Right lobe of liver (tissue), 6 donors: Measurements from ENCODE around the gene MTM1. TPM values are rescaled to one million over a fixed set of nuclear protein-coding genes. Genes with fewer than 3 reads are reported as not detected.

Experiments used
- ATAC-seq, 4 donors: fragments of 200-7000 bp; cut with Tn5 transposase; one replicate each; pipeline ENCODE4 v1.9.1; 2020; ENCODE audit warnings: mild to moderate bottlenecking in 4 of 4, moderate library complexity in 4 of 4
- DNase-seq, 3 donors: peaks; one replicate each; pipeline ENCODE4 v3.0.0-alpha.2; 2020
- H3K27ac ChIP-seq, 3 donors: fragments of 200-600 bp; one replicate each; pipeline ENCODE4 v1.8.0; 2022
- H3K27me3 ChIP-seq, 2 donors: fragments of 200-600 bp; one replicate each; pipeline ENCODE4 v1.8.0; 2022
- H3K36me3 ChIP-seq, 4 donors: fragments of 200-600 bp; sonication (generic) in 1 of 4; one replicate each; pipeline versions ENCODE4 v1.5.1 to v1.8.0; 2017 to 2022; ENCODE audit warnings: control low read depth in 1 of 4
- H3K4me1 ChIP-seq, 4 donors: fragments of 200-600 bp; sonication (generic) in 1 of 4; one replicate each; pipeline versions ENCODE4 v1.5.1 to v1.8.0; 2017 to 2022; ENCODE audit warnings: control low read depth in 1 of 4
- H3K4me3 ChIP-seq, 3 donors: fragments of 200-600 bp; one replicate each; pipeline ENCODE4 v1.8.0; 2022
- H3K9me3 ChIP-seq, 4 donors: fragments of 200-600 bp; sonication (generic) in 1 of 4; one replicate each; pipeline versions ENCODE4 v1.5.1 to v1.8.0; 2017 to 2022; ENCODE audit warnings: control low read depth in 1 of 4
- POLR2A ChIP-seq: fragments of 450-650 bp; IDR thresholded peaks from one replicate; pipeline ENCODE4 v1.6.1; 2017; ENCODE audit warnings: antibody characterized with exemption, mild to moderate bottlenecking
- WGBS: methylation state at CpG from one replicate; pipeline ENCODE4 v1.1.6; 2018; ENCODE audit warnings: low coverage, low lambda C conversion rate; ENCODE audit not compliant: insufficient coverage; ENCODE audit errors: missing lambda C conversion rate; 5-methylcytosine and 5-hydroxymethylcytosine counted together
- intact Hi-C, 2 donors: fragments of 100-400 bp; cut with DNase I; formaldehyde crosslinking; loops; one replicate each; pipeline versions ENCODE4 v1.11.2 to v1.14.1; 2022
- total RNA-seq, 6 experiments: library from RNA; depleted of rRNA in 2 of 6; stranded (reverse); fragments of >200 nt in 2 of 6; fragmentation: NEBNext Ultra II Directional in 3 of 6; extraction: Animal tissue kit (Norgen Biotek cat#: 25700) in 3 of 6; gene quantifications; one replicate each; pipeline versions ENCODE4 v1.1.0 to v1.2.4, GENCODE V29; 2016 to 2023
- TF ChIP-seq, protein P1 (sequence below), 4 donors: fragments of 200-600 bp in 3 of 4; fragments of 450-650 bp in 1 of 4; IDR thresholded peaks; one replicate each; pipeline versions ENCODE4 v1.5.1 to v1.8.0; 2016 to 2022; ENCODE audit warnings: antibody characterized with exemption in 4 of 4, mild to moderate bottlenecking in 2 of 4
- donor health status: DM: no; HTN: yes; CAD: no.
- donor health status: DM: no; HTN: no; CAD: no.
- donor health status: DM: no; HTN: no; CAD: no.
- donor health status: DM: no; HTN: yes; CAD: no.
- donor health status: DM: no; HTN: yes; CAD: no.

MTM1 gene
- total RNA-seq, 6 experiments from 2014 or later = 9.8 to 18.0 (median 13.5) TPM

DNA sequence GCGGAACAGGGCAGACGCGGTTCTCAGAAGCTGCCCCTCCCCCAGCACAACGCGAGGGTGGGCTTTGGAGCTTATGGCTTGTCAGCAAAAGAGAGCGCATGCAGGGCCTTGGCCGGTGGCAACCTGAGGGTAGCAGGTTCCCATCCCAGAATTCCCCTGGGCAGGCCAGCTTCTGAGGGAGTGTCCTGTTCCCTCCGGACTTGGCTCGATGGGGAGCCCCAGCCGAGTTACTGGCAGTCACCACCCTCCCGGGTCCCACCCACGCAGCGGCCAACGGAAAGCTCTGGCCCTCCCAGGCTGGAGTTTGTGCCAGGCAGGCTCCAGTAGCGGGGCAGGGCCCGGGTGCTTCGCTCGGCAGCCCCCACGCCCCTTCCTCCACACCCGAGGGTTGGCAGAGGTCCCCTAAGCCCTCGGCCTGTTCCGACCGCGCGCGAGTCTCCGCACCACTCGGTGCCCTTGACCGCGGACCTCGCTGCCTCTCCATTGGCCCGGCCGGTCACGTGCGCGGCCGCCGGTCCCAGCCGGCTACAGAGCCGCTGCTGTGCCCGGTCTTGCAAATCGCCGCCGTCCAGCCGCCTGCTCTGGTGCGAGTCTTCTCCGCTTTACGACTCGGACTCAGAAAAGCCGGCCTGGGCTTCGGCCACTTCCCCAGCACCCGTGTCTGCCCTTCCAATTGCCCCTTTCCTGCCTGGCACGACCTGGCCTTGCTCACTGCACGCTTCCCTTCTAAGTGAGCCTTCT is 20.9 kb upstream of the MTM1 start:
- DNase-seq (peak; percentile 84 to 90 (median 89)), ATAC-seq (peak; percentile 86 to 90 (median 88))
- H3K36me3 ChIP-seq = no peaks in the 10 kb centered on the region
- H3K4me1 ChIP-seq = peaks cover 0 to 11% (median 0%) of the 10 kb centered on the region in 4 donors
- WGBS = 40% methylated on average over 14 of the region's 54 CpGs
- peak overlapping the region; percentile 40 to 87 (median 81) for H3K27ac ChIP-seq
- H3K27me3 ChIP-seq = no peaks in the 10 kb centered on the region
- intact Hi-C loops = no loop called here
- H3K4me3 ChIP-seq = peak overlapping the region; percentile 12 to 40 (median 31)
- H3K9me3 ChIP-seq = no peaks in the 10 kb centered on the region
- TF ChIP-seq, protein P1, sequence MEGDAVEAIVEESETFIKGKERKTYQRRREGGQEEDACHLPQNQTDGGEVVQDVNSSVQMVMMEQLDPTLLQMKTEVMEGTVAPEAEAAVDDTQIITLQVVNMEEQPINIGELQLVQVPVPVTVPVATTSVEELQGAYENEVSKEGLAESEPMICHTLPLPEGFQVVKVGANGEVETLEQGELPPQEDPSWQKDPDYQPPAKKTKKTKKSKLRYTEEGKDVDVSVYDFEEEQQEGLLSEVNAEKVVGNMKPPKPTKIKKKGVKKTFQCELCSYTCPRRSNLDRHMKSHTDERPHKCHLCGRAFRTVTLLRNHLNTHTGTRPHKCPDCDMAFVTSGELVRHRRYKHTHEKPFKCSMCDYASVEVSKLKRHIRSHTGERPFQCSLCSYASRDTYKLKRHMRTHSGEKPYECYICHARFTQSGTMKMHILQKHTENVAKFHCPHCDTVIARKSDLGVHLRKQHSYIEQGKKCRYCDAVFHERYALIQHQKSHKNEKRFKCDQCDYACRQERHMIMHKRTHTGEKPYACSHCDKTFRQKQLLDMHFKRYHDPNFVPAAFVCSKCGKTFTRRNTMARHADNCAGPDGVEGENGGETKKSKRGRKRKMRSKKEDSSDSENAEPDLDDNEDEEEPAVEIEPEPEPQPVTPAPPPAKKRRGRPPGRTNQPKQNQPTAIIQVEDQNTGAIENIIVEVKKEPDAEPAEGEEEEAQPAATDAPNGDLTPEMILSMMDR (IDR thresholded peaks at IDR 0.05) = no peak
- TF ChIP-seq POLR2A = peak; percentile 72

DNA sequence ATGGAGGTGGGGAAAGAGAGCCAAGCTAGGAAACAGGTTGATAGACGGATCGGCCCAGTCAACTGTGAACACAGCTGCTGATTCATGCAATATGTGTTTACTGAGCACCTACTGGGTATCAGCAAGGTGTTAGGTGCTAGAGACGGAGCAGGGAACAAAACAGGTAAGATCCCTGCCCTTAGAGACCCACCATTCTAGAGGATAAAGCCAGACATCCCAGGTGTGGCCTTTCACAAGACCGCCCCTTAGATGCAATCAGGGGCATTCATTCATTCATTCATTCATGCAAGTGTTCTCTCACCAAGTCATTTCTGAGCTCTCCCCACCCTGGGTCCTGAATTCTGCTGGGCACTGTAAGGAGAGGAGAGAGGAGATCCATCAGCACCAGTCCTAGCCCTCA is 20.2 kb upstream of the MTM1 start:
- H3K9me3 ChIP-seq = no peaks in the 10 kb centered on the region
- ATAC-seq (peak in 2 of 4 donors; percentile 2 to 4), DNase-seq (no peak)
- H3K27ac ChIP-seq = peak overlapping the region; percentile 40 to 87 (median 81)
- no peaks in the 10 kb centered on the region for H3K27me3 ChIP-seq
- intact Hi-C loops = no loop called here
- no peak for TF ChIP-seq POLR2A
- TF ChIP-seq, protein P1 (IDR thresholded peaks at IDR 0.05) = no peak
- WGBS = 47% methylated on average over 3 of the region's 4 CpGs
- H3K4me3 ChIP-seq = peak overlapping the region; percentile 12 to 40 (median 31)
- peaks cover 0 to 11% (median 0%) of the 10 kb centered on the region in 4 donors for H3K4me1 ChIP-seq
- no peaks in the 10 kb centered on the region for H3K36me3 ChIP-seq

DNA sequence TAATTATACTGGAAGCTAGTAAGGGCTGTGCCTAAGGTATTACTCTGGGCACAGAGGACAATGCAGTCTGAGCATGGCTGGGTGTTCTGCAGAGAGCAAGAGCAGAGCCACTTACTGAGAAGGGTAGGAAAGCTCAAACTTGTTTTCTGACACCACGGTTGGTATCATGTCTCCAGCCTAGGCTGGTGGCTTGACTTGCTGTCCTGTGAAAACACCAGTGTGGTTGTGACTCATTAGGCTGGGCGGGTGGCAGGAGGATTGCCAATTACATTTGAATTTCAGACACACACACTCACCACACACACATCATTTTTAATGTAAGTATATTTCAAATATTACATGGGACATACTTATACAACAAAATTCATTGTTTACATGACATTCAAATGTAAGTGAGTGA is 19.7 kb upstream of the MTM1 start:
- TF ChIP-seq, protein P1 (IDR thresholded peaks at IDR 0.05) = no peak
- TF ChIP-seq POLR2A = no peak
- no peak overlapping the region for H3K27ac ChIP-seq
- intact Hi-C loops = no loop called here
- DNase-seq (no peak), ATAC-seq (no peak)
- H3K4me1 ChIP-seq = peaks cover 0 to 11% (median 0%) of the 10 kb centered on the region in 4 donors
- WGBS = 43% methylated on average over 1 of the region's 2 CpGs
- H3K27me3 ChIP-seq = no peaks in the 10 kb centered on the region
- H3K36me3 ChIP-seq = no peaks in the 10 kb centered on the region
- no peaks in the 10 kb centered on the region for H3K9me3 ChIP-seq
- H3K4me3 ChIP-seq = no peak overlapping the region

DNA sequence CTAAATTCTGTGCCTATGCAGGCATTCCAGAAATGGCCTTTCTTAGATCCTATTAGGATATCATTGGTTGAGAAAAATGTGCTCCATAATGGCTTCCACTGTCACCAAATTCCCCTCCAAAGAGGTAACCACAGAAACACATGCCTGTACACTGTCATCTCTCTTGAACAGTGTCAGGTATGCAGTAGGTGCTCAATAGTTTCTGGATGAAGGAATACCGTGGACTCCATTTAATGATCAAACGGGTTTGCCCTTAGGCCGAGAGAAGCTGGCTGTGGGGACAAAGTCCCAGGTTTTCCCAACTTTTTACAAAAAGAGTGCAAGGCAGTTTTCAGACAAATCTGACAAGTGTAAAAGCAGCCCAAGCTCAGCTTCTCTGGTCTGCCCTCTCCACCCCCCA is 16.5 kb upstream of the MTM1 start:
- TF ChIP-seq, protein P1 (IDR thresholded peaks at IDR 0.05) = no peak
- no peak for TF ChIP-seq POLR2A
- intact Hi-C loops = no loop called here
- ATAC-seq = no peak

More for the DNA sequence above, 16.5 kb upstream of the MTM1 start:
- Histone ChIP-seq H3K4me3 (no peak overlapping the region), H3K27ac (no peak overlapping the region), H3K36me3 (no peaks in the 10 kb centered on the region), H3K9me3 (no peaks in the 10 kb centered on the region), H3K4me1 (peaks cover 0 to 3% (median 0%) of the 10 kb centered on the region in 4 donors), H3K27me3 (no peaks in the 10 kb centered on the region)
- 20% methylated on average over 1 of the region's 3 CpGs for WGBS
- DNase-seq = no peak
